BE2C (cell line): ENCODE measurements around the gene ETHE1.
A peak's percentile ranks its signal among the peaks of the same experiment; 100 is the strongest.

Source experiments
- DNase-seq: peaks from one replicate; pipeline ENCODE4 v3.0.0-alpha.2; 2020
- H3K27me3 ChIP-seq: fragments of 250-450 bp; sonication (Bioruptor Pico); 2 replicates; pipeline ENCODE4 v1.5.1; 2020; ENCODE audit warnings: mild to moderate bottlenecking
- H3K36me3 ChIP-seq: fragments of 250-450 bp; sonication (Bioruptor Pico); 2 replicates; pipeline ENCODE4 v1.5.1; 2020; ENCODE audit warnings: mild to moderate bottlenecking
- H3K4me1 ChIP-seq: fragments of 250-450 bp; sonication (Bioruptor Pico); 2 replicates; pipeline ENCODE4 v1.5.1; 2020
- H3K4me3 ChIP-seq: 2 replicates; pipeline ENCODE4 v1.5.1; 2011; ENCODE audit warnings: low read depth, low read length
- H3K9me3 ChIP-seq: fragments of 250-450 bp; sonication (Bioruptor Pico); 2 replicates; pipeline ENCODE4 v1.5.1; 2020
- TF ChIP-seq, protein P1 (sequence below): IDR thresholded peaks from 2 replicates; pipeline ENCODE4 v1.5.1; 2012; ENCODE audit warnings: mild to moderate bottlenecking, low read depth, low read length

The ETHE1 gene

DNA sequence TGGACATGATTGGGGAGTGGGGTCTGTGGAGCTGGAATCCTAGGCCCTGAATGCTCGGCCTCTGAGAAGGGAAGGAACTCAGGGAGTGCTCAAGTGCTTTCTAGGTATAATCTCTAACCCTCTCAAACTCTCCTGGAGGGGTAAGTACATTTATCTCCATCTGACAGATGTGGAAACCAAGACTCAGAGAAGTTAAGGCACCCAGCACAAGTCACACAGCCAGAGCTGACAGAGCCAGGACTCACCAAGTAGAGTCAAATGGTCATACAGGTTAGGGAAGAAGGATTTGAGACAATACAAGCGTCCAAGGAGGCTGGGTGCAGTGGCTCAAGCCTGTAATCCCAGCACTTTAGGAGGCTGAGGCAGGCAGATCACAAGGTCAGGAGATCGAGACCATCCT lies 48.7 kb downstream of the ETHE1 start:
- TF ChIP-seq, protein P1, sequence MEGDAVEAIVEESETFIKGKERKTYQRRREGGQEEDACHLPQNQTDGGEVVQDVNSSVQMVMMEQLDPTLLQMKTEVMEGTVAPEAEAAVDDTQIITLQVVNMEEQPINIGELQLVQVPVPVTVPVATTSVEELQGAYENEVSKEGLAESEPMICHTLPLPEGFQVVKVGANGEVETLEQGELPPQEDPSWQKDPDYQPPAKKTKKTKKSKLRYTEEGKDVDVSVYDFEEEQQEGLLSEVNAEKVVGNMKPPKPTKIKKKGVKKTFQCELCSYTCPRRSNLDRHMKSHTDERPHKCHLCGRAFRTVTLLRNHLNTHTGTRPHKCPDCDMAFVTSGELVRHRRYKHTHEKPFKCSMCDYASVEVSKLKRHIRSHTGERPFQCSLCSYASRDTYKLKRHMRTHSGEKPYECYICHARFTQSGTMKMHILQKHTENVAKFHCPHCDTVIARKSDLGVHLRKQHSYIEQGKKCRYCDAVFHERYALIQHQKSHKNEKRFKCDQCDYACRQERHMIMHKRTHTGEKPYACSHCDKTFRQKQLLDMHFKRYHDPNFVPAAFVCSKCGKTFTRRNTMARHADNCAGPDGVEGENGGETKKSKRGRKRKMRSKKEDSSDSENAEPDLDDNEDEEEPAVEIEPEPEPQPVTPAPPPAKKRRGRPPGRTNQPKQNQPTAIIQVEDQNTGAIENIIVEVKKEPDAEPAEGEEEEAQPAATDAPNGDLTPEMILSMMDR, result no peak

GRCh38 chr19:43476606-43477005 lies 50.4 kb downstream of the ETHE1 start:
- H3K27me3 ChIP-seq, result no peaks in the 10 kb centered on the region
- H3K9me3 ChIP-seq, result no peaks in the 10 kb centered on the region; the same call in 1 of the 2 replicates
- TF ChIP-seq, protein P1, result no peak
- no peak for DNase-seq
- no peak overlapping the region for H3K4me3 ChIP-seq
- no peaks in the 10 kb centered on the region for H3K4me1 ChIP-seq
- H3K36me3 ChIP-seq, result no peaks in the 10 kb centered on the region

More for the DNA sequence above, 48.7 kb downstream of the ETHE1 start:
- no peaks in the 10 kb centered on the region for H3K27me3 ChIP-seq
- no peak for DNase-seq
- H3K9me3 ChIP-seq, result no peaks in the 10 kb centered on the region; the same call in 1 of the 2 replicates
- H3K36me3 ChIP-seq, result no peaks in the 10 kb centered on the region
- no peaks in the 10 kb centered on the region for H3K4me1 ChIP-seq
- H3K4me3 ChIP-seq, result no peak overlapping the region

DNA sequence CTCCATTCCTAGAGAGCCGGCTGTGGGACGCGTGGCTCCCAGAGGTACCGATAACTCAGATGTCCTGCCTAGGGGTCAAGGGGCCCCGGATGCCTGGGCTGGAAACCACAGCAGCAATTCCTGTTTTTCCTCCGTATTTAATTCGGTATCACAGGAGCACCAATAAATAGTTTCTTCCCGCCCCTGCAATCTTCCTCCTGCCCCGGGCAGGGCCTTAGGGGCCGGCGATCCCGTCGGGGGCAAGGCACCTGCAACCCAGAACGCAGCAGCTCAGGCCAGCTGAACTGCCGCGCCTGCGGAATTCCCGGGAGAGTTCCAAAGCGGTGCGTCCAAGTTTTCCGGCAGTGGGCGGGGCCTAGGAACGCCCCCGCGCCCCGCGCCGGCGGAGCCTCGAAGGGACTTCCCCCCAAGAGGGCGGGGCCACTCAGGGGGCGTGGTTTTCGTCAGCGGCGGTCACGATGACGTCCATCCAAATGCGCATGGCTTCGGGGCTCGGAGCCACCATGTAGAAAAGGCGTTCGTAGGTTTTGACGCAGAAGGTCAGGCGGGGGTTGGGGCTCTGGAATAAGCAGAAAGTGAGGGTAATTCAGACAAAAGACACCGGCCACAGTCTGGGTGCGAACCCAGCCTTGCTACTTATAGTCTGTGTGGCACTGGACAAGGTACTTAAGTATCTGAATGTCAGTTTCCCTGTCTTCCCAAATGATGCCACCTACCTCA lies 51.9 kb downstream of the ETHE1 start:
- TF ChIP-seq, protein P1, result no peak

GRCh38 chr19:43474487-43474886 lies 52.5 kb downstream of the ETHE1 start:
- Histone ChIP-seq H3K9me3 (no peaks in the 10 kb centered on the region; the same call in 1 of the 2 replicates), H3K4me1 (no peaks in the 10 kb centered on the region), H3K27me3 (no peaks in the 10 kb centered on the region), H3K36me3 (no peaks in the 10 kb centered on the region), H3K4me3 (no peak overlapping the region)
- TF ChIP-seq, protein P1, result no peak
- DNase-seq, result no peak

More for the DNA sequence above, 51.9 kb downstream of the ETHE1 start:
- no peaks in the 10 kb centered on the region for H3K27me3 ChIP-seq
- peak; percentile 98 for DNase-seq
- no peaks in the 10 kb centered on the region; the same call in 1 of the 2 replicates for H3K9me3 ChIP-seq
- no peaks in the 10 kb centered on the region for H3K36me3 ChIP-seq
- H3K4me1 ChIP-seq, result no peaks in the 10 kb centered on the region
- H3K4me3 ChIP-seq, result peak overlapping the region; percentile 38

GRCh38 chr19:43471091-43471490 lies 55.9 kb downstream of the ETHE1 start:
- DNase-seq, result no peak
- Histone ChIP-seq H3K36me3 (no peaks in the 10 kb centered on the region), H3K9me3 (no peaks in the 10 kb centered on the region; the same call in 1 of the 2 replicates), H3K27me3 (no peaks in the 10 kb centered on the region), H3K4me3 (no peak overlapping the region), H3K4me1 (no peaks in the 10 kb centered on the region)
- TF ChIP-seq, protein P1, result no peak

- DNase-seq, result no peak
- H3K4me3 ChIP-seq, result no peak overlapping the region
- no peaks in the 10 kb centered on the region for H3K36me3 ChIP-seq
- H3K4me1 ChIP-seq, result no peaks in the 10 kb centered on the region
- no peaks in the 10 kb centered on the region for H3K27me3 ChIP-seq
- TF ChIP-seq, protein P1, result no peak
- no peaks in the 10 kb centered on the region; the same call in 1 of the 2 replicates for H3K9me3 ChIP-seq
These were observed 56.7 kb downstream of the ETHE1 start for GRCh38 chr19:43470288-43470687.
